Activated CD8-positive, alpha-beta memory T cell treated with anti-CD3 and anti-CD28 coated beads, Interleukin-2, amount 10 ng/mL, durations not matched to agents 7 days and 5 days (primary cell): Measurements from ENCODE around the gene AHSG. TPM values are rescaled to one million over a fixed set of nuclear protein-coding genes. Genes with fewer than 3 reads are reported as not detected.
"Not testable (repeated sequence)": the region's sequence is repeated elsewhere in the genome, so short reads cannot be mapped to it uniquely, and the experiment has no call there.

Experiments used
- ATAC-seq: fragments of 150-1000 bp; cut with Tn5 transposase; one replicate; pipeline ENCODE4 v1.10.0; 2021; ENCODE audit warnings: moderate library complexity
- CTCF ChIA-PET: fragments of 350-600 bp; sonication (Branson Sonifier 250); formaldehyde crosslinking; loops from one replicate; lab custom pipeline; 2021; ENCODE audit warnings: antibody characterized with exemption; lab: Charles Lee
- DNase-seq: peaks from one replicate; pipeline ENCODE4 v3.0.0-alpha.2; 2020
- H3K27ac Mint-ChIP-seq: one replicate; pipeline ENCODE4 v1.8.0; 2021; ENCODE audit warnings: mild to moderate bottlenecking, mixed read lengths
- H3K27me3 Mint-ChIP-seq: one replicate; pipeline ENCODE4 v1.8.0; 2021; ENCODE audit warnings: mixed read lengths
- H3K36me3 Mint-ChIP-seq: one replicate; pipeline ENCODE4 v1.8.0; 2021; ENCODE audit warnings: mild to moderate bottlenecking, mixed read lengths
- H3K4me1 Mint-ChIP-seq: one replicate; pipeline ENCODE4 v1.8.0; 2021; ENCODE audit warnings: mixed read lengths
- H3K4me3 Mint-ChIP-seq: one replicate; pipeline ENCODE4 v1.8.0; 2021; ENCODE audit warnings: mild to moderate bottlenecking, moderate library complexity, mixed read lengths
- H3K9me3 Mint-ChIP-seq: one replicate; pipeline ENCODE4 v1.8.0; 2022; ENCODE audit warnings: low read depth, mixed read lengths
- total RNA-seq, 2 experiments: library from RNA; stranded (reverse); gene quantifications; one replicate each; pipeline ENCODE4 v1.2.3, GENCODE V29; 2021

Gene AHSG
- total RNA-seq, 2 experiments from 2014 or later = not detected

DNA sequence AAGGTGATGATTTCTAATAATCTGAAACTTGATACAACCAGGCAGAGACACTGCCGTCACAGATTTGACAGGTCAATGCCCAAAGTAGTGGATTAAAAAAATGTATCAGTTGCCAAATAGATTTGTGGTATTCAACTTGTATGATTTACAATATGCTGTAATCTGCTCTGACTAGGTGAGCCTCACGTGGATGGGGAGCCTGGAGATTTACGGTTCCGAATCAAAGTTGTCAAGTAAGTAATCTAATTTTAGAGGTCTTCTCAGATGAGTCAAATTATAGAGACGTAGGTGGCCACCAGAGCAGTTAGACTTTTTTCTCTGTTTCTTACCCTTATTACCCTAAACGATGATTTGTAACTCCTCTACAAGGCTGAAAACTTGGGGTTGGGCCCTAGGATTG lies 30.3 kb upstream of the AHSG start:
- H3K27me3 Mint-ChIP-seq = no peaks in the 10 kb centered on the region
- DNase-seq (no peak), ATAC-seq (no peak)
- CTCF ChIA-PET = interaction anchor here (6.9 kb wide), 1 partner anchor 33 kb away, joined by 47 read pairs; no protein-coding TSS in a partner anchor
- peaks cover 52% of the 10 kb centered on the region for H3K36me3 Mint-ChIP-seq
- no peaks in the 10 kb centered on the region for H3K9me3 Mint-ChIP-seq
- peaks cover 2% of the 10 kb centered on the region for H3K4me1 Mint-ChIP-seq
- no peak overlapping the region for H3K4me3 Mint-ChIP-seq
- H3K27ac Mint-ChIP-seq = no peak overlapping the region

- Mint-ChIP-seq H3K27ac (no peak overlapping the region), H3K4me1 (peaks cover 7% of the 10 kb centered on the region), H3K4me3 (no peak overlapping the region), H3K9me3 (no peaks in the 10 kb centered on the region), H3K36me3 (peaks cover 45% of the 10 kb centered on the region), H3K27me3 (no peaks in the 10 kb centered on the region)
- CTCF ChIA-PET = interaction anchor here (6.9 kb wide), 1 partner anchor 32 kb away, joined by 47 read pairs; no protein-coding TSS in a partner anchor
- DNase-seq = no peak
- peak; percentile 22 for ATAC-seq
Measured at GRCh38 chr3:186583831-186584230, 29.0 kb upstream of the AHSG start.

DNA sequence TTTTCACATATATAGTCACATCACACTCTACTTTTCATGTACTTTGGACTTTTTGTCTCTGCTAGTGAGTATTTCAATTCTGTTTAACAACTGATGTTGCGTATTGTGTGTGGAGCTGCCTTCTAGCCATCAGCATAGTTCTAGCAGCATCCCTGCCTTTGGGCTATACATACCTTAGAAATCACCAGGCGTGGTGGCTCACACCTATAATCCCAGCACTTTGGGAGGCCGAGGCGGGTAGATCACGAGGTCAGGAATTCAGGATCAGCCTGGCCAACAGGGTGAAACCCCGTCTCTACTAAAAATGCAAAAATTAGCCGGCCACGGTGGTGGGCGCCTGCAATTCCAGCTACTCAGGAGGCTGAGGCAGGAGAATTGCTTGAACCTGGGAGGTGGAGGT lies 26.6 kb upstream of the AHSG start:
- Mint-ChIP-seq H3K36me3 (peaks cover 34% of the 10 kb centered on the region), H3K4me1 (peaks cover 20% of the 10 kb centered on the region)
- not testable (repeated sequence) for ATAC-seq, H3K4me3 Mint-ChIP-seq, DNase-seq, H3K9me3 Mint-ChIP-seq, H3K27me3 Mint-ChIP-seq, H3K27ac Mint-ChIP-seq
- CTCF ChIA-PET = interaction anchor here (6.9 kb wide), 1 partner anchor 30 kb away, joined by 47 read pairs; no protein-coding TSS in a partner anchor

DNA sequence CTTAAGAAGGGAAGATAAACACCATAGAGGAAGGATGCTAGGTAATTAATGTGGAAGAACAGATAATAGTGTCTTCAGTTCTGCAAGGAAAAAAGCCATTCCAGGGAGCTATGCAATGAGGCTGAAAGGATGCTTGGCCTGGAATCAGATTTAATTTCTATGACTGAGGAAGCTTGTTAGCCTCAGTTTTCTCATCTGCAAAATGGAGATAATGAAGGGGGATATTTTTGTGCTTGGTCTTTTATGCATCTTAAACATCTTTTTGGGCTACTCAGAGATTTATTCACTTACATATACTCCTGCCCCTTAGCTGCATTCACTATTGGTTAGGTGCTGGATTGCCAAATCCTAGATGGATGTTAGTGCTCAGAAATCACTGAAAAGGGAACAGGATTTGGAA lies 25.7 kb upstream of the AHSG start:
- CTCF ChIA-PET = interaction anchor here (1.1 to 6.9 kb wide), 3 partner anchors 17 to 47 kb away, joined by 3 to 47 read pairs (median 3); partner anchors contain the start of gene DNAJB11
- DNase-seq = no peak
- peaks cover 20% of the 10 kb centered on the region for H3K4me1 Mint-ChIP-seq
- H3K9me3 Mint-ChIP-seq = no peaks in the 10 kb centered on the region
- ATAC-seq = no peak
- no peak overlapping the region for H3K4me3 Mint-ChIP-seq
- H3K36me3 Mint-ChIP-seq = peaks cover 27% of the 10 kb centered on the region
- H3K27me3 Mint-ChIP-seq = no peaks in the 10 kb centered on the region
- H3K27ac Mint-ChIP-seq = no peak overlapping the region

GRCh38 chr3:186588632-186589031 lies 24.2 kb upstream of the AHSG start:
- no peaks in the 10 kb centered on the region for H3K9me3 Mint-ChIP-seq
- peak; percentile 63 for ATAC-seq

DNA sequence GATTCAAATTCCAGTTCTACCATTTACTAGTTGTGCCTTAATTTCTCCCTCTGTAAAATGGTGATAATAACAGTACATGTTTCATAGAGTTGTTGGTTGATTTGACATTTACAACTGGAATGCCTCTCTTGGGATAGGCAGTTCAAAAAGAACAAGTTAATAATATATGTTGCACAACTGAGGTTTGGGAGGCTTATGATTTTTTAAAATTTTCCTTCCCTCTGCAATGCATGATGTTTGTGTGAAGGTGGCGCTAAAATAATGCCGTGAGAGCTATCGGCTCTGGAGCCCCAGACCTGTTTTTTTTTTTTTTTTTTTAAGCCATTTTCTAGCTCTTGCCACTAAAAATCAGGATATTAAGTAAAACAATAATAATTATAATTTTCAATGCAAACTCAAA lies 23.7 kb upstream of the AHSG start:
- Mint-ChIP-seq H3K4me3 (no peak overlapping the region), H3K27me3 (no peaks in the 10 kb centered on the region), H3K27ac (no peak overlapping the region), H3K9me3 (no peaks in the 10 kb centered on the region), H3K36me3 (peaks cover 13% of the 10 kb centered on the region), H3K4me1 (peaks cover 20% of the 10 kb centered on the region)
- CTCF ChIA-PET = interaction anchor here (0.6 to 1.4 kb wide), 2 partner anchors 16 to 28 kb away, joined by 3 to 4 read pairs; no protein-coding TSS in a partner anchor
- ATAC-seq = no peak
- no peak for DNase-seq

More at GRCh38 chr3:186588632-186589031, 24.2 kb upstream of the AHSG start:
- CTCF ChIA-PET = interaction anchor here (0.6 to 1.4 kb wide), 2 partner anchors 16 to 28 kb away, joined by 3 to 4 read pairs; no protein-coding TSS in a partner anchor
- DNase-seq = no peak
- Mint-ChIP-seq H3K27ac (no peak overlapping the region), H3K36me3 (peaks cover 18% of the 10 kb centered on the region), H3K27me3 (no peaks in the 10 kb centered on the region), H3K4me3 (no peak overlapping the region), H3K4me1 (peaks cover 20% of the 10 kb centered on the region)

GRCh38 chr3:186589856-186590579 lies 22.8 kb upstream of the AHSG start:
- ATAC-seq (peak; percentile 47), DNase-seq (no peak)
- H3K27me3 Mint-ChIP-seq = no peaks in the 10 kb centered on the region
- no peaks in the 10 kb centered on the region for H3K9me3 Mint-ChIP-seq
- peaks cover 20% of the 10 kb centered on the region for H3K4me1 Mint-ChIP-seq
- H3K36me3 Mint-ChIP-seq = peaks cover 4% of the 10 kb centered on the region
- CTCF ChIA-PET = interaction anchor here (0.7 to 1.4 kb wide), 3 partner anchors 24 to 27 kb away, joined by 3 to 4 read pairs (median 3); no protein-coding TSS in a partner anchor
- H3K4me3 Mint-ChIP-seq = no peak overlapping the region
- H3K27ac Mint-ChIP-seq = no peak overlapping the region

GRCh38 chr3:186590580-186591295 lies 22.1 kb upstream of the AHSG start:
- Mint-ChIP-seq H3K9me3 (no peaks in the 10 kb centered on the region), H3K4me3 (no peak overlapping the region), H3K27me3 (no peaks in the 10 kb centered on the region), H3K27ac (no peak overlapping the region), H3K36me3 (peaks cover 4% of the 10 kb centered on the region), H3K4me1 (peaks cover 20% of the 10 kb centered on the region)
- ATAC-seq (no peak), DNase-seq (no peak)
- CTCF ChIA-PET = interaction anchor here (1.2 to 1.5 kb wide), 2 partner anchors 24 to 26 kb away, joined by 3 to 4 read pairs; no protein-coding TSS in a partner anchor

DNA sequence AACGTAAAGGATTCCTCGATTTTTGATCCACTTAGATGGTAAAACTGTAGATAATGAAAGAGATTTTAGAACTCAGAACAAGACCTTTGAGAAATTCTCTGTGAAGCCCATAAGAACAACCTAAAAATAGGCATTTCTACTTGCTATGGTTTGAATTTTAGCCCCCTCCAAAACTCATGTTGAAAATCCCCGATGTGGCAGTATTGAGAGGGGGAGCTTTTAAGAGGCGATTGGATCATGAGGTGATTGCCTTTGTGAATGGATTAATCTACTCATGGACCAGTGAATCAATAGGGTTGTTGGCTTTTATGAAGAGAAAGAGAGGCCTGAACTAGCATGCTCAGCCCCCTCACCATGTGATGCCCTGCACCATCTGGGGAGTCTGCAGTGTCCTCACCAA lies 20.2 kb upstream of the AHSG start:
- H3K9me3 Mint-ChIP-seq = no peaks in the 10 kb centered on the region
- no peak overlapping the region for H3K4me3 Mint-ChIP-seq
- no peak overlapping the region for H3K27ac Mint-ChIP-seq
- H3K4me1 Mint-ChIP-seq = peaks cover 22% of the 10 kb centered on the region
- H3K36me3 Mint-ChIP-seq = no peaks in the 10 kb centered on the region
- H3K27me3 Mint-ChIP-seq = no peaks in the 10 kb centered on the region
- no peak for ATAC-seq
- CTCF ChIA-PET = interaction anchor here (2.0 kb wide), 1 partner anchor 24 kb away, joined by 6 read pairs; no protein-coding TSS in a partner anchor
- no peak for DNase-seq

DNA sequence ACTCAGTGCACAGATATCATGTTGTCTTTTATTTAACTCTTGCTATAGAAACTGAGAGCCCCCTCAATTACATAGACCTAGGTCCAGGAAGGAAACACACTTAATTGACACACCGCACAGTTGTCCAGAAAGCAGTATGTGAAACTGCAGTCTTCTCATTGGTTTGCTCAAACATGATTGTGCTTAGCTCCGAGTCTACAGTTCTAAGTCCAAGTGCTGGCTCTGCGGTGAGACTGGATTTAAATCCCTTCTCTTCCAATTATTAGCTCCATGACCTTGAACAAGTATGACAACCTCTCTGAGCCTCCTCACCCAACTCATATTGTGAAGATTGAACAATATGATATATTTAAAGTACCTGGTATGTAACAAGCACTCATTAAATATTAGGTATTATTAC lies 19.0 kb upstream of the AHSG start:
- peaks cover 2% of the 10 kb centered on the region for H3K27me3 Mint-ChIP-seq
- H3K27ac Mint-ChIP-seq = no peak overlapping the region
- peaks cover 15% of the 10 kb centered on the region for H3K4me1 Mint-ChIP-seq
- DNase-seq = no peak
- CTCF ChIA-PET = interaction anchor here (0.7 to 2.0 kb wide), 2 partner anchors 21 to 23 kb away, joined by 3 to 6 read pairs; no protein-coding TSS in a partner anchor
- no peak for ATAC-seq
- no peaks in the 10 kb centered on the region for H3K36me3 Mint-ChIP-seq
- no peak overlapping the region for H3K4me3 Mint-ChIP-seq
- no peaks in the 10 kb centered on the region for H3K9me3 Mint-ChIP-seq

DNA sequence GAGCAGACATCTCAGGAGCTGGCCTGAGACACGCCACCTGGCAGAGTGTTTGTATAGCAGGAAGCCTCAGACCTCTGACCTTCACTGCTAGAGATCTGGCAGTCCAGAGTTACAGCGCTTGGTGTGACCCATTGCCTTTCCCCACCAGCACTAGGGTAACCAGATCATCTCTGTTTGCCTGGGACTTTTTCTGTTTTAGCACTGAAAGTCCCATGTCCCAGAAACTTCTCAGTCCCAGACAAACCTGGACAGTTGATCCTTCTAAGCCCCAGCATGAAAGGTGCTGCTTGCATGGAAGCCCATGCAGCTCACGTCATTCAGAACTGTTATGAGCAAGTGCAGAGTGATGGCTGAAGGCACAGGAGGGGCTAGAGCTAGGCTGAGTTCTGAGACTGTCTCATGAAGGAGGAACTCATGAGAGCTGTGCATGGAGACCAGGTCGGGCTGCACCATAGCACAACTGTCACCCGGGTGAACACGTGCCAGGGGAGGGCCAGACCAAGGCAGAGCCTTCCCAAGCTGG lies 18.2 kb upstream of the AHSG start:
- Mint-ChIP-seq H3K36me3 (no peaks in the 10 kb centered on the region), H3K4me1 (peaks cover 12% of the 10 kb centered on the region), H3K4me3 (no peak overlapping the region), H3K9me3 (no peaks in the 10 kb centered on the region), H3K27me3 (peaks cover 2% of the 10 kb centered on the region), H3K27ac (no peak overlapping the region)
- DNase-seq = no peak
- CTCF ChIA-PET = interaction anchor here (2.0 kb wide), 1 partner anchor 22 kb away, joined by 6 read pairs; no protein-coding TSS in a partner anchor
- ATAC-seq = no peak

DNA sequence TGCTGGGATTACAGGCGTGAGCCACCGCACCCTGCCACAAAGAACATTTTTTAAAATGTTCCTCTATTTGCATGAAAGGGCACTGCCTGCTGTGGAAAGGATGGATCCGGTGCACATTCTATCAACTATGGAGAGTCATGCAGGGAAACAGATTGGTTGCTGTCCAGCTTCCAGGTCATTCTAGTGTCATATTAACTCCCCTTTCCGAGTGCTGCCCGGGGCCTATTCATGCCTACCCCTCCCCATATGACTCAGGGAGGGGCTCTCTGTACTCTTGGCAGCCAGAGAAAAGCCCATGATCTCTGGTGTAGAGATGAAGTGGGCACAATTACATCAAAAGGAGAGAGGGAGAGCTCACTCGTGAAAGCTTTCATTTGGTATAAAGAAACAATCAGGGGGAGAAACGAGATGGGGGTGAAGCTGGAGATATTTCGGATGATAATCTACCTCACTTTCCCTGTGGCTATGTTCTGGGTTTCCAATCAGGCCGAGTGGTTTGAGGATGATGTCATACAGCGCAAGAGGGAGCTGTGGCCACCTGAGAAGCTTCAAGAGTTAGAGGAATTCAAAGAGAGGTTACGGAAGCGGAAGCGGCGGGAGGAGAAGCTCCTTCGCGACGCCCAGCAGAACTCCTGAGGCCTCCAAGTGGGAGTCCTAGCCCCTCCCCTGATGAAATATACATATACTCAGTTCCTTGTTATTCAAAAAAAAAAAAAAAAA lies 16.1 kb upstream of the AHSG start:
- Mint-ChIP-seq H3K4me3 (no peak overlapping the region), H3K36me3 (no peaks in the 10 kb centered on the region)

More for the DNA sequence above, 16.1 kb upstream of the AHSG start:
- Mint-ChIP-seq H3K27me3 (peaks cover 2% of the 10 kb centered on the region), H3K27ac (no peak overlapping the region), H3K9me3 (no peaks in the 10 kb centered on the region), H3K4me1 (peaks cover 2% of the 10 kb centered on the region)
- no peak for DNase-seq
- CTCF ChIA-PET = interaction anchor here (1.0 to 1.8 kb wide), 4 partner anchors 12 to 653 kb away, joined by 3 to 7 read pairs (median 4); no protein-coding TSS in a partner anchor
- ATAC-seq = no peak
